Endothelial cell of umbilical vein (primary cell): Measurements from ENCODE around the gene WNT11. TPM values are rescaled to one million over a fixed set of nuclear protein-coding genes. Genes with fewer than 3 reads are reported as not detected.

Experiments
- BruUV-seq: library from RNA; stranded (reverse); fragments of 400-500 nt; replicated peaks from 2 replicates; lab custom pipeline; 2021; lab: Mats Ljungman, UMichigan
- CTCF ChIA-PET: fragments of 300-600, 350-600 bp; sonication (Branson Sonifier 250); formaldehyde crosslinking; loops from one replicate; lab custom pipeline; 2021; ENCODE audit warnings: antibody characterized with exemption, inconsistent platforms; lab: Charles Lee
- POLR2A ChIA-PET: fragments of 300-600, 350-600 bp; sonication (Branson Sonifier 250); formaldehyde crosslinking; loops from one replicate; lab custom pipeline; 2021; ENCODE audit warnings: antibody characterized with exemption, inconsistent platforms; lab: Charles Lee
- DNase-seq: peaks from one replicate; pipeline ENCODE4 v3.0.0-alpha.2; 2011; ENCODE audit warnings: low read depth, low spot score
- FAIRE-seq: peaks from 2 replicates; lab custom pipeline; 2011; peaks lifted over from hg19 to GRCh38; lab: Jason Lieb, UNC
- H2AFZ ChIP-seq: 2 replicates; pipeline ENCODE4 v1.6.0; 2012; ENCODE audit warnings: low read depth, low read length, control low read depth, inconsistent platforms
- H3K27ac ChIP-seq: 2 replicates; pipeline ENCODE4 v1.5.1; 2011; ENCODE audit warnings: low read depth, mild to moderate bottlenecking, control low read depth, low read length, moderate library complexity; ENCODE audit not compliant: insufficient read depth
- H3K27me3 ChIP-seq, 2 experiments: 2 replicates each; pipeline versions ENCODE4 v1.6.0 to v1.6.1; 2011; ENCODE audit warnings: low read length in 2 of 2, mixed read lengths in 1 of 2; ENCODE audit not compliant: control insufficient read depth in 2 of 2, insufficient read depth in 2 of 2
- H3K36me3 ChIP-seq, 2 experiments: 2 replicates in 1 of 2; 3 replicates in 1 of 2; pipeline ENCODE4 v1.5.1; 2011; ENCODE audit warnings: low read length in 2 of 2, mild to moderate bottlenecking in 1 of 2, moderate library complexity in 1 of 2; ENCODE audit not compliant: control insufficient read depth in 2 of 2, insufficient read depth in 2 of 2; ENCODE audit errors: extremely low read depth in 1 of 2
- H3K4me1 ChIP-seq: 3 replicates; pipeline ENCODE4 v1.5.1; 2011; ENCODE audit warnings: mild to moderate bottlenecking, low read length; ENCODE audit not compliant: control insufficient read depth, insufficient read depth; ENCODE audit errors: extremely low read depth
- H3K4me2 ChIP-seq: 2 replicates; pipeline ENCODE4 v1.6.1; 2011; ENCODE audit warnings: low read length, control low read depth, mixed read lengths; ENCODE audit not compliant: insufficient read depth
- H3K4me3 ChIP-seq, 3 experiments: fragments of 200-600 bp in 1 of 3; sonication (generic), shearing (Covaris generic) in 1 of 3; replicated peaks in 1 of 3; 2 replicates each; pipeline ENCODE4 v1.5.1; 2011 to 2016; ENCODE audit warnings: control low read depth in 3 of 3, low read length in 3 of 3, mild to moderate bottlenecking in 2 of 3, inconsistent platforms in 1 of 3, low read depth in 1 of 3, moderate library complexity in 1 of 3; ENCODE audit not compliant: insufficient read depth in 1 of 3
- H3K79me2 ChIP-seq: 2 replicates; pipeline ENCODE4 v1.6.0; 2012; ENCODE audit warnings: low read length, inconsistent platforms; ENCODE audit not compliant: control insufficient read depth, insufficient read depth
- H3K9ac ChIP-seq: replicated peaks from 2 replicates; pipeline ENCODE3; 2011; ENCODE audit warnings: low read length, control low read depth; ENCODE audit not compliant: insufficient read depth; ENCODE audit errors: extremely low read depth
- H3K9me1 ChIP-seq: replicated peaks from 3 replicates; pipeline ENCODE4 v1.6.0; 2011; ENCODE audit warnings: mild to moderate bottlenecking, low read length; ENCODE audit not compliant: control insufficient read depth, insufficient read depth; ENCODE audit errors: extremely low read depth
- H3K9me3 ChIP-seq: replicated peaks from 2 replicates; pipeline ENCODE4 v1.5.1; 2012; ENCODE audit warnings: low read length, inconsistent platforms; ENCODE audit not compliant: control insufficient read depth, insufficient read depth
- H4K20me1 ChIP-seq: replicated peaks from 2 replicates; pipeline ENCODE3; 2011; ENCODE audit warnings: mild to moderate bottlenecking, low read length; ENCODE audit not compliant: control insufficient read depth, insufficient read depth; ENCODE audit errors: extremely low read depth
- EZH2 ChIP-seq: IDR thresholded peaks from 2 replicates; pipeline ENCODE4 v1.6.1; 2012; ENCODE audit warnings: borderline replicate concordance, low read depth, mild to moderate bottlenecking, moderate library complexity, low read length, inconsistent platforms; ENCODE audit not compliant: severe bottlenecking
- FOS ChIP-seq: IDR thresholded peaks from 2 replicates; pipeline ENCODE4 v1.6.1; 2011; ENCODE audit warnings: mild to moderate bottlenecking, low read length, moderate library complexity, borderline replicate concordance; ENCODE audit not compliant: insufficient read depth
- GATA2 ChIP-seq: IDR thresholded peaks from 2 replicates; pipeline ENCODE4 v1.7.0; 2011; ENCODE audit warnings: low read depth, mild to moderate bottlenecking, moderate library complexity, mixed read lengths, low read length; ENCODE audit not compliant: insufficient read length, insufficient read depth
- JUN ChIP-seq: IDR thresholded peaks from 2 replicates; pipeline ENCODE4 v1.6.1; 2011; ENCODE audit warnings: borderline replicate concordance, low read depth; ENCODE audit not compliant: insufficient read length, insufficient read depth
- MAX ChIP-seq: IDR thresholded peaks from 2 replicates; pipeline ENCODE4 v1.6.1; 2011; ENCODE audit not compliant: insufficient read depth, insufficient read length
- MYC ChIP-seq: IDR thresholded peaks from one replicate; pipeline ENCODE4 v1.6.1; 2011; ENCODE audit warnings: mild to moderate bottlenecking, low read depth, low read length
- POLR2A ChIP-seq: IDR thresholded peaks from 2 replicates; pipeline ENCODE4 v1.6.1; 2012; ENCODE audit warnings: low read depth, mild to moderate bottlenecking, control low read depth, low read length
- POLR2AphosphoS5 ChIP-seq: IDR thresholded peaks from 2 replicates; pipeline ENCODE4 v1.6.1; 2012; ENCODE audit warnings: low read depth, mild to moderate bottlenecking, control low read depth, low read length, moderate library complexity; ENCODE audit not compliant: insufficient read depth
- dilution Hi-C: fragments of 300-500 bp; cut with MboI; formaldehyde crosslinking; loops from one replicate; pipeline ENCODE4 v1.15.0; 2019; ENCODE audit warnings: low sequenced_read_pairs; ENCODE audit not compliant: extremely low pct_ligation_motif_present
- intact Hi-C: fragments of 100-400 bp; cut with micrococcal nuclease; formaldehyde crosslinking; loops from one replicate; pipeline ENCODE4 v1.10.0; 2022
- polyA plus RNA-seq, 4 experiments: library from polyadenylated mRNA; depleted of rRNA in 3 of 4; stranded (reverse) in 3 of 4; unstranded in 1 of 4; fragments of >200 nt; gene quantifications; 2 replicates each; pipeline versions ENCODE4 v1.2.1 to v1.2.3, GENCODE V29; 2011 to 2012; ENCODE audit warnings: missing spikeins in 1 of 4
- total RNA-seq: library from RNA; stranded (reverse); gene quantifications from 2 replicates; pipeline ENCODE4 v1.2.3, GENCODE V29; 2021
- TF ChIP-seq, protein P1 (sequence below), 2 donors: IDR thresholded peaks; 1 replicate in 1 of 2; 2 replicates in 1 of 2; pipeline ENCODE4 v1.5.1; 2011; ENCODE audit warnings: low read length in 2 of 2, mild to moderate bottlenecking in 2 of 2, moderate library complexity in 2 of 2, control low read depth in 1 of 2, inconsistent platforms in 1 of 2, low read depth in 1 of 2; ENCODE audit not compliant: insufficient read depth in 1 of 2; ENCODE audit errors: extremely low read depth in 1 of 2

The WNT11 gene
- total and polyA plus RNA-seq, 2 donors (not counting 3 experiments of a cell fraction or from before 2014, with no cell fraction given) = not detected

DNA sequence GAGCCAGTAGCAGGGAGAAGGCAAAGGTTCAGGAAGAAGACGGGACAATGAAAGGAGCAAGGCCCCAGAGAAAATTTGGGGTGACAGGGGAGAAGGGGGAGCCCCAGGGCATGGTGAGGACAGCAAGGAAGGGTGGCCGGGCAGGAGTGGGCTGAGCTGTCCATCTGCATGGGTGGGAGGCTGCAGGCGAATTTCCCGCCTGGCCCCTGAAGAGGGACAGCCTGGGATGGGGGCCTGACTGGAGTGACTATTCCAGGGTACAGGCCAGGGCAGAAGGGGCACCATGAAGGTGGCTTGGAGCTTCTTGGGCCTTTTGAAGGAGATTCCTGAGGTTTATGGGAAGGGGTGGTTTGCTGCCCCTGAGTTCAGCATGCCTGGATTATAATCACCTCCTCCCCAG lies 56.2 kb downstream of the WNT11 start:
- H3K27ac ChIP-seq = no peak overlapping the region
- no peaks in the 10 kb centered on the region for H3K36me3 ChIP-seq
- ChIA-PET POLR2A (no interaction called here), CTCF (interaction anchor here (0.7 to 1.8 kb wide), 6 partner anchors 30 to 553 kb away, joined by 3 to 17 read pairs (median 4); no protein-coding TSS in a partner anchor)
- intact Hi-C loops = loop anchor here (5.0 kb wide), 1 partner anchor 118 kb away; no protein-coding TSS in a partner anchor
- H3K4me1 ChIP-seq = no peaks in the 10 kb centered on the region
- H4K20me1 ChIP-seq = no peaks in the 10 kb centered on the region
- H3K4me2 ChIP-seq = no peak overlapping the region
- no peak overlapping the region for H3K9ac ChIP-seq
- TF ChIP-seq EZH2 = no peak
- TF ChIP-seq MYC = no peak
- TF ChIP-seq POLR2AphosphoS5 = no peak
- no peak for TF ChIP-seq JUN
- TF ChIP-seq FOS = no peak
- TF ChIP-seq, protein P1, sequence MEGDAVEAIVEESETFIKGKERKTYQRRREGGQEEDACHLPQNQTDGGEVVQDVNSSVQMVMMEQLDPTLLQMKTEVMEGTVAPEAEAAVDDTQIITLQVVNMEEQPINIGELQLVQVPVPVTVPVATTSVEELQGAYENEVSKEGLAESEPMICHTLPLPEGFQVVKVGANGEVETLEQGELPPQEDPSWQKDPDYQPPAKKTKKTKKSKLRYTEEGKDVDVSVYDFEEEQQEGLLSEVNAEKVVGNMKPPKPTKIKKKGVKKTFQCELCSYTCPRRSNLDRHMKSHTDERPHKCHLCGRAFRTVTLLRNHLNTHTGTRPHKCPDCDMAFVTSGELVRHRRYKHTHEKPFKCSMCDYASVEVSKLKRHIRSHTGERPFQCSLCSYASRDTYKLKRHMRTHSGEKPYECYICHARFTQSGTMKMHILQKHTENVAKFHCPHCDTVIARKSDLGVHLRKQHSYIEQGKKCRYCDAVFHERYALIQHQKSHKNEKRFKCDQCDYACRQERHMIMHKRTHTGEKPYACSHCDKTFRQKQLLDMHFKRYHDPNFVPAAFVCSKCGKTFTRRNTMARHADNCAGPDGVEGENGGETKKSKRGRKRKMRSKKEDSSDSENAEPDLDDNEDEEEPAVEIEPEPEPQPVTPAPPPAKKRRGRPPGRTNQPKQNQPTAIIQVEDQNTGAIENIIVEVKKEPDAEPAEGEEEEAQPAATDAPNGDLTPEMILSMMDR (IDR thresholded peaks at IDR 0.05; ENCODE audit: extremely low read depth in 1 of 2, insufficient read depth in 1 of 2, low read depth in 1 of 2, low read length in 2 of 2) = no peak
- no peak for TF ChIP-seq GATA2
- TF ChIP-seq MAX = no peak
- TF ChIP-seq POLR2A = no peak
- no peak for FAIRE-seq
- no peaks in the 10 kb centered on the region for H3K9me1 ChIP-seq
- H3K27me3 ChIP-seq = no peaks in the 10 kb centered on the region
- no TSS peak for BruUV-seq
- H3K79me2 ChIP-seq = no peaks in the 10 kb centered on the region
- DNase-seq = no peak
- no peak overlapping the region for H3K4me3 ChIP-seq
- dilution Hi-C loops = no loop called here
- no peaks in the 10 kb centered on the region for H3K9me3 ChIP-seq
- no peak overlapping the region for H2AFZ ChIP-seq
